ENCODE measurements around the gene PRKAR2B. TPM values are rescaled to one million over a fixed set of nuclear protein-coding genes. Genes with fewer than 3 reads are reported as not detected.

PRKAR2B gene
- total RNA-seq, 1 donor from 2014 or later = 43.4 TPM

GRCh38 chr7:107128748-107129147, 84.2 kb downstream of the PRKAR2B start:
- Histone ChIP-seq H2AFZ (replicated peaks) (no peak overlapping the region), H3K4me1 (no peaks in the 10 kb centered on the region), H3K4me2 (no peak overlapping the region), H3K79me2 (ENCODE audit: low read depth) (no peaks in the 10 kb centered on the region), H3K4me3 (no peak overlapping the region), H3K36me3 (no peaks in the 10 kb centered on the region), H3K27ac (no peak overlapping the region), H3F3A (ENCODE audit: low read depth) (no peaks in the 10 kb centered on the region), H3K9ac (no peak overlapping the region), H4K20me1 (ENCODE audit: low read depth) (no peaks in the 10 kb centered on the region), H3K9me3 (ENCODE audit: low read depth) (no peaks in the 10 kb centered on the region), H3K27me3 (no peaks in the 10 kb centered on the region)
- TF ChIP-seq EZH2phosphoT487 (IDR thresholded peaks at IDR 0.05) = no peak
- no peak for TF ChIP-seq CTCF (IDR thresholded peaks at IDR 0.05)
- TF ChIP-seq EZH2 (IDR thresholded peaks at IDR 0.05) = no peak
- Mint-ChIP-seq H3K9me3 (no peaks in the 10 kb centered on the region), H3K4me3 (no peak overlapping the region), H3K36me3 (peaks cover 8% of the 10 kb centered on the region), H3K4me1 (peaks cover 8% of the 10 kb centered on the region), H3K27ac (no peak overlapping the region), H3K27me3 (ENCODE audit: insufficient read depth, low read depth) (no peaks in the 10 kb centered on the region)
- DNase-seq (ENCODE audit: low spot score) = no peak

GRCh38 chr7:107130487-107131220, 86.1 kb downstream of the PRKAR2B start:
- no peak overlapping the region for H3K9ac ChIP-seq
- no peaks in the 10 kb centered on the region for H3K4me1 ChIP-seq
- H3F3A ChIP-seq (ENCODE audit: low read depth) = no peaks in the 10 kb centered on the region
- H3K9me3 ChIP-seq (ENCODE audit: low read depth) = no peaks in the 10 kb centered on the region
- no peaks in the 10 kb centered on the region for H4K20me1 ChIP-seq (ENCODE audit: low read depth)
- peak; percentile 13 for TF ChIP-seq CTCF (IDR thresholded peaks at IDR 0.05)
- TF ChIP-seq EZH2 (IDR thresholded peaks at IDR 0.05) = no peak
- H3K79me2 ChIP-seq (ENCODE audit: low read depth) = no peaks in the 10 kb centered on the region
- peaks cover 8% of the 10 kb centered on the region for H3K36me3 Mint-ChIP-seq
- H3K27me3 ChIP-seq = no peaks in the 10 kb centered on the region
- no peak for DNase-seq (ENCODE audit: low spot score)
- H3K36me3 ChIP-seq = no peaks in the 10 kb centered on the region
- no peak overlapping the region for H2AFZ ChIP-seq (replicated peaks)
- H3K27ac Mint-ChIP-seq = no peak overlapping the region
- H3K4me2 ChIP-seq = no peak overlapping the region
- no peaks in the 10 kb centered on the region for H3K9me3 Mint-ChIP-seq
- H3K4me3 Mint-ChIP-seq = no peak overlapping the region
- no peak overlapping the region for H3K4me3 ChIP-seq
- H3K27me3 Mint-ChIP-seq (ENCODE audit: insufficient read depth, low read depth) = no peaks in the 10 kb centered on the region
- H3K4me1 Mint-ChIP-seq = peaks cover 8% of the 10 kb centered on the region
- H3K27ac ChIP-seq = no peak overlapping the region

- no peak overlapping the region for H3K27ac Mint-ChIP-seq
- H3K27ac ChIP-seq = no peak overlapping the region
- H3K4me1 Mint-ChIP-seq = peaks cover 8% of the 10 kb centered on the region
- H3K4me1 ChIP-seq = no peaks in the 10 kb centered on the region
- TF ChIP-seq EZH2 (IDR thresholded peaks at IDR 0.05) (no peak), CTCF (IDR thresholded peaks at IDR 0.05) (no peak), EZH2phosphoT487 (IDR thresholded peaks at IDR 0.05) (no peak)
- H3K36me3 Mint-ChIP-seq = peaks cover 8% of the 10 kb centered on the region
- no peaks in the 10 kb centered on the region for H3K9me3 ChIP-seq (ENCODE audit: low read depth)
- H4K20me1 ChIP-seq (ENCODE audit: low read depth) = no peaks in the 10 kb centered on the region
- H3F3A ChIP-seq (ENCODE audit: low read depth) = no peaks in the 10 kb centered on the region
- H3K27me3 ChIP-seq = no peaks in the 10 kb centered on the region
- no peak overlapping the region for H3K4me3 Mint-ChIP-seq
- no peaks in the 10 kb centered on the region for H3K36me3 ChIP-seq
- H3K9me3 Mint-ChIP-seq = no peaks in the 10 kb centered on the region
- H3K4me3 ChIP-seq = no peak overlapping the region
- no peak for DNase-seq (ENCODE audit: low spot score)
- H2AFZ ChIP-seq (replicated peaks) = no peak overlapping the region
- no peaks in the 10 kb centered on the region for H3K27me3 Mint-ChIP-seq (ENCODE audit: insufficient read depth, low read depth)
- H3K79me2 ChIP-seq (ENCODE audit: low read depth) = no peaks in the 10 kb centered on the region
- no peak overlapping the region for H3K9ac ChIP-seq
- H3K4me2 ChIP-seq = no peak overlapping the region
Measured at GRCh38 chr7:107133396-107133795, 88.9 kb downstream of the PRKAR2B start.

Measured in neural progenitor cell (in vitro differentiated cells).